Measurements from ENCODE around the gene RPS24.

GRCh38 chr10:78044179-78044578 is 10.5 kb downstream of the RPS24 start:
- TF ChIP-seq CTCF (IDR thresholded peaks at IDR 0.05): no peak
- TF ChIP-seq EP300 (IDR thresholded peaks at IDR 0.05): no peak
